ENCODE data around the gene PRKG1. TPM values are rescaled to one million over a fixed set of nuclear protein-coding genes. Genes with fewer than 3 reads are reported as not detected.

PRKG1 gene
- total RNA-seq, 2 experiments from 2014 or later, result not detected

DNA sequence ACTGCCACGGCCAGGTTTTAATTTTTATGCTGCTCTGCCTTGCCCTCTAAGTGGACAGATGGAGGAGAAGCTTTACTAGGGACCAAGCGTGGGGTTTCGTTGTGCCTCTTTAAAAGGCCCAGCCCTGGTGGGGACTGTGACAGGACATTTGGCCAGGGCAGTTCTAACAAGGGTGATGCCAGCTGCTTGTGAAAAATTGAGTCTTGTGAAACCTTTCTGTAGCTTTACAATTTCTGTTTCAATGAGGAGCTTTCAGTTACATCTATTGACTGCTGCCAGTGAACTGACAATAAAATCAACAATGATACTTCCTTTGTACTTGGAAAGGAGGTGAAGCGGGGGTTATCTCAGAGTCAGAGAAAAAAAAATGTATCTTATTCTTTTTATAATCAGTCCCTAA, 858.2 kb downstream of the PRKG1 start:
- no peaks in the 10 kb centered on the region for H3K36me3 Mint-ChIP-seq
- no peak for DNase-seq
- no peaks in the 10 kb centered on the region for H3K9me3 Mint-ChIP-seq
- H3K27me3 Mint-ChIP-seq, result no peaks in the 10 kb centered on the region
- no peaks in the 10 kb centered on the region for H3K4me1 Mint-ChIP-seq (ENCODE audit: low read depth)
- H3K4me3 Mint-ChIP-seq, result no peak overlapping the region
- POLR2A ChIA-PET, result no interaction called here
- intact Hi-C loops (cut with micrococcal nuclease), result no loop called here
- no peak overlapping the region for H3K27ac Mint-ChIP-seq
- CTCF ChIA-PET, result interaction anchor here (1.4 kb wide), 1 partner anchor 232 kb away, joined by 3 read pairs; no protein-coding TSS in a partner anchor

DNA sequence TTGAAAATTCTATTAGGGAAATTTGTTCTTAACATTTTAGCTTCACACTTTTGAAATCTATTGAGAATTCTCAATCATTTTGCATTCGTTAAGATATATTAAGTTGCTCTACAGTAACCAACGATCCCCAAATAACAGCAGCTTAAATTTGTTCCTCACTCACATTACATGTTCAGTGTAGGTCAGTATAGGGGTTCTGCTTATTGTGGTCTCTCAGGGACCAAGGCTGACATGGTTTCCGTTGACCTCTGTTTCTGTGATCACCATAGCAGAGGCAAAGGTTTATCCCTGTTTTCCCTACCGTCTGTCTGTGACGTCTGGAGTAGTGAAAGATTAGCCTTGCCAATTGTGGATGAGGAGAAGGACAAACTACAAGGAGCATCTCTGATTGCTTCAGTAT, 860.1 kb downstream of the PRKG1 start:
- no peak overlapping the region for H3K4me3 Mint-ChIP-seq
- H3K36me3 Mint-ChIP-seq, result no peaks in the 10 kb centered on the region
- POLR2A ChIA-PET, result no interaction called here
- H3K9me3 Mint-ChIP-seq, result no peaks in the 10 kb centered on the region
- no peaks in the 10 kb centered on the region for H3K4me1 Mint-ChIP-seq (ENCODE audit: low read depth)
- DNase-seq, result no peak
- H3K27ac Mint-ChIP-seq, result no peak overlapping the region
- H3K27me3 Mint-ChIP-seq, result peaks cover 2% of the 10 kb centered on the region
- intact Hi-C loops (cut with micrococcal nuclease), result no loop called here
- CTCF ChIA-PET, result interaction anchor here (0.7 kb wide), 1 partner anchor 143 kb away, joined by 4 read pairs; no protein-coding TSS in a partner anchor

DNA sequence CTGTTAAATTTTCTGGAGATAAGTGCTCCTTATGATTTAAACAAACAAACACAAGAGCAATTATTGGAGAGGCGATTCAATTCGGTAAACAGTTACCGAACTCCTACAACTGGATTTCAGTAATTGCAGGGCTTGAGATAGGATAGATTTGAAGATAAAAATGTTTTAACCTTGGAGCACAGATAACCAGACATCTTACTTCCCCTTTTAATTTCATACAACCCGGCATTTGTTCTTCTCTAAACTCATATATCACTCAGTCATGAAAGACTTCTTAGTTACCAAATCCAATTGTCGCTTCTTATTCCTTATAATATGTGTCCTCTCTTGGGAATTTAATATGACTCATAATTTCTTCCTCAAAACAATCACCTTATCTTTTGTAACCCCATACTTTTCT, 861.1 kb downstream of the PRKG1 start:
- Mint-ChIP-seq H3K4me1 (ENCODE audit: low read depth) (no peaks in the 10 kb centered on the region), H3K36me3 (no peaks in the 10 kb centered on the region), H3K27me3 (peaks cover 2% of the 10 kb centered on the region), H3K4me3 (no peak overlapping the region), H3K27ac (no peak overlapping the region), H3K9me3 (no peaks in the 10 kb centered on the region)
- DNase-seq, result no peak
- ChIA-PET CTCF (no interaction called here), POLR2A (no interaction called here)
- intact Hi-C loops (cut with micrococcal nuclease), result no loop called here

DNA sequence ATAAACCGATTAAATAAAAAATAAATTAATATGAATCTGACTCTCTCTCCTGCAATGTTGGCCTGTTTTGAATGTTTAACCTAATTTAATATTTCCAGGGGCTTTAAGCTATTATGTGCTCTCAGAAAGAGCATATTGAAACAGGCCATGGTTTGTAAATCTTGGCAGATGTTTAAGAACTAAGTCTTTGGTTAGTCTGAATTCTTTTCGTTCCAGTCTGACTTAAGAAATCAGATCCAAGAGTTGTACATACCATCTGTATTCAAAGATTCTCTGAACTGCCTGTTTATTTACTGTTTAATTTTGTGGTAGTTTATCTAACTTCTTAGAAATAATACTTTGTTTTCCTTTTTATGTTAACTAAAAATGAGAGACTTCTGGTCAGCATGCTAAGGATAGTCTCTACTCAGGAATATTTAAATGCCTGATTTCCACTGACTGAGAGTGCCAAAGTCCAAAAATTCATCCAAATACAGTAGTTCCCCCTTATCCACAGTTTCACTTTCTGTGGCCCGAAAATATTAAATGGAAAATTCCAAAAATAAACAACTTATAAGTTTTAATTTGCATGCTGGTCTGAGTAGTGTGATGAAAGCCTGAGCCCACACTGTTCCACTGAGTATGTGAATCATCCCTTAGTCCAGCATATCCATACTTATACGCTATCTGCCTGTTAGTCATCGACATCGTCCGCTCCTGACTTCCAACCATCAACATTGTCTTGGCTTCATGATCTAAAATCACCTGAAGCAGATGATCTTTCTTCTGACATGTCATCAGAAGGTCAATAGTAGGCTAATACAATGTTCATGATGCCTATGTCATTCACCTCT, 863.2 kb downstream of the PRKG1 start:
- ChIA-PET CTCF (no interaction called here), POLR2A (no interaction called here)
- H3K9me3 Mint-ChIP-seq, result no peaks in the 10 kb centered on the region
- intact Hi-C loops (cut with micrococcal nuclease), result no loop called here
- no peaks in the 10 kb centered on the region for H3K4me1 Mint-ChIP-seq (ENCODE audit: low read depth)
- H3K4me3 Mint-ChIP-seq, result no peak overlapping the region
- no peak for DNase-seq
- peaks cover 2% of the 10 kb centered on the region for H3K27me3 Mint-ChIP-seq
- H3K36me3 Mint-ChIP-seq, result no peaks in the 10 kb centered on the region
- no peak overlapping the region for H3K27ac Mint-ChIP-seq

DNA sequence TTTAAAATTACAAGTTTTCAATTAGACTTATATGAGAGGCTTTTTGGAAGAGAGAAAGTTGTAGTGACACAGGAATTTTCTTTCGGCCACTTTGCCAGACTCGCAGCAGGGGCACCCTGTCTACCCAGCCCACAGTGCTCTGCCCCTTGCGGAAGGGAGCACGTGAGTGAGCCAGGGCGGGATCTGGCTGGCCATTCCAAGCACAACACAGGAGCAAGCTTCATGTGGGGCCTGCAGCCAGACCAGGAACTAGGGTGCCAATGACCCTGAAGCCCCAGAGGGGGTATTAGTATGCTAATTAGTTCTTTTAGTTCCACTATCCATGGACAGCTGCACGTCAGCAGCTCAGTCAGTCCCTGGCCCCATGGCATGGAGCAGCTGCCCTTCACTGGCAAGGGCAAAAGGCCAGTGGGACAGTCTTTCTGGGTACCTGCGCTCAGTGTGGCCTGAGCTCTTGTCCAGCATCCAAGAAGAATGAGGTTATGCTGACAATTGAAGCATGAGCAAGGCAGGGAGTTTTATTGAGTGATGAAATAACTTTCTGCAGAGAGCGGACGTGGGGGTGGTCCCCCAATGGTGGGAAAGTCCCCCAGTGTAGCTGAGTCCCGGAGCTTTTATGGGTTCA, 876.2 kb downstream of the PRKG1 start:
- Mint-ChIP-seq H3K36me3 (no peaks in the 10 kb centered on the region), H3K9me3 (peaks cover 2% of the 10 kb centered on the region), H3K4me1 (ENCODE audit: low read depth) (no peaks in the 10 kb centered on the region), H3K27me3 (peaks cover 4% of the 10 kb centered on the region), H3K27ac (no peak overlapping the region), H3K4me3 (no peak overlapping the region)
- no peak for DNase-seq
- intact Hi-C loops (cut with micrococcal nuclease), result no loop called here
- ChIA-PET POLR2A (no interaction called here), CTCF (interaction anchor here (0.7 to 1.3 kb wide), 3 partner anchors 10 to 196 kb away, joined by 3 to 7 read pairs (median 3); no protein-coding TSS in a partner anchor)

DNA sequence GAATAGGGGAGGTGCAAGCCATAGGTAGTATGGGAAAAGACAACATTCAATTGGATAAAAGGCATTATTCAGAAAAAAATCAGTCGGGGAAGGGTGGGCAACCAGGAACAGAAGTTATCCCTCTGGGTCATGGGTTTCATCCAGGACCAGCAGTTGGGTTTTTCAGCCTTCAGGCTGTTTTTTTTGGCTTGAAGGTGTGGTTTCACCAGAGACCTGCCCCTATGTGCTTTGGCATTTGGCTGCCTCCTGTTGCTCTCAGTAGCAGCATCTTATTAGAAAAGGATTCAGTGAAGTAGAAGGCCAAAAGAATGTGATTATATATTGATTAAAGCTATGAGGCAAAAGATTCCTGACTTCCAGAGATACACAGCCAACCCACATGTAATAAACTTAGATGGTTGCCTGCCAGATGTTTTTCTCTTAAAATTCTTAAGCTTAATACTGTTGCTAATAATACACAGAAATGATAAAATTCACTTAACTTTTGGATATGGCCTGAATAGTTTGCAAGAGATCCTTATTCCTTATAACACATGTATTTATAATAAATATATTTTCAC, 876.8 kb downstream of the PRKG1 start:
- DNase-seq, result no peak
- Mint-ChIP-seq H3K4me1 (ENCODE audit: low read depth) (no peaks in the 10 kb centered on the region), H3K36me3 (no peaks in the 10 kb centered on the region), H3K27ac (no peak overlapping the region), H3K27me3 (peaks cover 2% of the 10 kb centered on the region), H3K9me3 (peaks cover under 1% of the 10 kb centered on the region), H3K4me3 (no peak overlapping the region)
- intact Hi-C loops (cut with micrococcal nuclease), result no loop called here
- CTCF ChIA-PET, result interaction anchor here (1.3 kb wide), 1 partner anchor 9 kb away, joined by 7 read pairs; no protein-coding TSS in a partner anchor
- POLR2A ChIA-PET, result no interaction called here

DNA sequence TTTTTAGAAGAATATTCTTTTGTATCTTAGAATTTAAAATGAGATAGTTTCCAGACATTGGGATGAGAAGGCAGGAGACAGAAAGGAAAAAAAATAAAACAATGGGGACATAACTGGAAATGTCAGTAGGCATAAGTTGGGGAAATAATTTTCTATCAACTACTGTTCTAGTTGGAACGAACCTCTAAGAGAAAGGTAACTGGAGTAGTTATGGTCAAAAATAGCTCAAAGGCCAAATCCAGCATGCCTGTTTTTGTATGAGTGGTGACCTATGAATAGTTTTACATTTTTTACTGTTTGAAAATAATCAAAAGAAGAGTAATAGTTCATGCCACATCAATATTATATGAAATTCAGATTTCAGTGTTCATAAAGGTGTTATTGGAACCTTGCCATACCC, 877.3 kb downstream of the PRKG1 start:
- ChIA-PET POLR2A (no interaction called here), CTCF (interaction anchor here (1.3 kb wide), 1 partner anchor 9 kb away, joined by 7 read pairs; no protein-coding TSS in a partner anchor)
- intact Hi-C loops (cut with micrococcal nuclease), result no loop called here
- no peak overlapping the region for H3K4me3 Mint-ChIP-seq
- DNase-seq, result no peak
- H3K27me3 Mint-ChIP-seq, result peaks cover 2% of the 10 kb centered on the region
- H3K36me3 Mint-ChIP-seq, result no peaks in the 10 kb centered on the region
- no peaks in the 10 kb centered on the region for H3K9me3 Mint-ChIP-seq
- H3K27ac Mint-ChIP-seq, result no peak overlapping the region
- H3K4me1 Mint-ChIP-seq (ENCODE audit: low read depth), result no peaks in the 10 kb centered on the region

DNA sequence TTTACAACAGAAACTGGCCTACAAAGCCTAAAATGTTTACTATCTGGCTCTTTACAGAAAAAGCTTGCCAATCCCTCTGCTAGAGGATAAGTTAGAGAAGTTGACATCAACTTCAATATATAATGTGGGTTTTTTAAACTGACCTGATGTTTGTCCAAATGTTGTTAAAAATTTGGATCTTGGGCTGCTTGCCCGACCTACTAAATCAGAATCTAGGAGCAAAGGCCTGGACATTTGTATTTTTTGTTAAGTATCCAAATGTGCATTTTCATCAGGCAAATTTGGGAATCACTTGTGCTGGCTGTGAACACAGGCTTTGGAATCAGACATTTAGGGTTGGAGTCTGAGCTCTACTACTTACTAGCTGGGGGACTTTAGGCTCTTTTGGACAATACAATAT, 877.8 kb downstream of the PRKG1 start:
- ChIA-PET POLR2A (no interaction called here), CTCF (no interaction called here)
- intact Hi-C loops (cut with micrococcal nuclease), result no loop called here
- Mint-ChIP-seq H3K36me3 (no peaks in the 10 kb centered on the region), H3K27me3 (peaks cover 2% of the 10 kb centered on the region), H3K4me1 (ENCODE audit: low read depth) (no peaks in the 10 kb centered on the region), H3K9me3 (no peaks in the 10 kb centered on the region), H3K4me3 (no peak overlapping the region), H3K27ac (no peak overlapping the region)
- DNase-seq, result no peak

DNA sequence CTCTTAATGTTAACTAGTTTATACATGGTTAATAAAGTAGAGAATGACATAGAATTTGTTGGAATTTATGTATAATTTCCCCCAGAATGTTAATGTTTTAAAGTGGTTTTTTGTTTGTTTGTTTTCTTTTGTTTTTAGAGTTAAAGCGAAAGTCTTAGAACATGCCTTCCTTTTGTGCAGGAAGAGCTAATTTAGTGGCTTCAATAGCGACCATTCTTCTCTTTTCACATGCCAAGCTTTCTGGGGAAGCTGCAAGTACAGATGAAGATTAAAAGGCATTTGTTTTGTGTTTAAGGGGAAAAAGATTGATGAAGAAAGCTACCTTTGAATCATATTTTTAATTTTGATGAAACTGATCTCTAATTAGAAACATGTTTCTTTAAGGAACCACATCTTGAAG, 881.4 kb downstream of the PRKG1 start:
- DNase-seq, result no peak
- POLR2A ChIA-PET, result no interaction called here
- Mint-ChIP-seq H3K4me1 (ENCODE audit: low read depth) (no peaks in the 10 kb centered on the region), H3K36me3 (no peaks in the 10 kb centered on the region), H3K27me3 (peaks cover 10% of the 10 kb centered on the region), H3K27ac (no peak overlapping the region), H3K4me3 (no peak overlapping the region), H3K9me3 (no peaks in the 10 kb centered on the region)
- intact Hi-C loops (cut with micrococcal nuclease), result no loop called here
- CTCF ChIA-PET, result no interaction called here

DNA sequence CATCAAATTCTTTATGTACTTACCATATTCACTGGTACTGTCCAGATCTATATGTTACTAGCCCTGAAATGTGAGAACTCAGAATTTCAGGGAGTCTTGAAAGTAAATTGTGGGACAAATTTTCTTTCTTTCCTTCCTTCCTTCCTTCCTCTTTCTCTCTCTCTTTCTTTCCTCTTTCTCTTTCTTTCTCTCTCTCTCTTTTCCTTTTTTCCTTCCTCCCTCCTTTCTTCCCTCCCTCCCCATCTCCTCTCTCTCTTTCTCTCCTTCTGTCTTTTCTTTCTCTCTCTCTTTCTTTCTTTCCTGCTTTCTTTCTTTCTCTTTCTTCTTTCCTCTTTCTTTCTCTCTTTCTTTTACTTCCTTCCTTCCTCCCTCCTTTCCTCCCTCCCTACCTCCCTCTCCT, 882.5 kb downstream of the PRKG1 start:
- Mint-ChIP-seq H3K27me3 (peaks cover 12% of the 10 kb centered on the region), H3K9me3 (no peaks in the 10 kb centered on the region), H3K4me3 (no peak overlapping the region), H3K36me3 (no peaks in the 10 kb centered on the region), H3K27ac (no peak overlapping the region), H3K4me1 (ENCODE audit: low read depth) (no peaks in the 10 kb centered on the region)
- intact Hi-C loops (cut with micrococcal nuclease), result no loop called here
- POLR2A ChIA-PET, result no interaction called here
- CTCF ChIA-PET, result no interaction called here
- DNase-seq, result no peak

DNA sequence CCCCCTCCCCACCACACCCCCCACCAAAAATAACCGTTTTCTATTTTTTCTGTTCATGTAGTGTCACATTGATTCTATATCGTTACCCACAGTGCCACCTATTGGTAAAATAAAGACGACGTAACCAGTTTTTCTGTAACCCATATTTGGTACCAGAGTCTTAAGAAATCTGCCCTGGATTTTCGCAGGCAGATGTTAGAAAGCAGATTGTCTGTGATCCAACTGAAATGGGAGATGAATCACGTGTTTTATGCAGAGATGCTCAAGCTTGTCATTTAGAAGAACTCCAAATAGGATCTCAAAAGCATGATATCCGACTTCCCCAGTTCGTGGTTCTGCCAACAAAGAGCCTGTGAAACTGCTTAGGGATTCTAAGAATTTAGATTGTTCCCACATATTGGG, 886.2 kb downstream of the PRKG1 start:
- H3K27ac Mint-ChIP-seq, result no peak overlapping the region
- intact Hi-C loops (cut with micrococcal nuclease), result loop anchor here (1.0 to 5.0 kb wide), 3 partner anchors 257 to 950 kb away; no protein-coding TSS in a partner anchor
- CTCF ChIA-PET, result interaction anchor here (0.7 to 4.7 kb wide), 5 partner anchors 9 to 897 kb away, joined by 3 to 45 read pairs (median 3); no protein-coding TSS in a partner anchor
- POLR2A ChIA-PET, result no interaction called here
- H3K4me1 Mint-ChIP-seq (ENCODE audit: low read depth), result no peaks in the 10 kb centered on the region
- H3K36me3 Mint-ChIP-seq, result no peaks in the 10 kb centered on the region
- H3K9me3 Mint-ChIP-seq, result no peaks in the 10 kb centered on the region
- H3K4me3 Mint-ChIP-seq, result no peak overlapping the region
- no peak for DNase-seq
- H3K27me3 Mint-ChIP-seq, result peaks cover 14% of the 10 kb centered on the region

DNA sequence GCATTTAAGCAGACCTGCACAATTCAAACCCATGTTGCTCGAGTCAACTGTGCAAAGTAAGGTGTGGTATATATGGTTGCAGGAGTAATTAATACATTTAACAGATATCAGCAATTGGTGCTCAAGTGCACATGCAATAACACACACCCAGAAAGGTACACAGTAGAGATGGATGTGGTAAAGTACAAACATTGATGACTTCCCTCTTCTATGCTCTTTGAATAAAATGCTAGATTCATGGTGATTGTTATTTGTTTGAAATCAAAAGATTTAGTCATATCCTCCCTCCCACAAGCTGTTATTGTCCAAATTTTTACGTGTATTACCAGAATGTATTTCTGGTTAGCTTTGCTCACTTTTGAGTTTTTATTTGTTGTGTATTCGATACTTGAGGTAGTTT, 887.1 kb downstream of the PRKG1 start:
- intact Hi-C loops (cut with micrococcal nuclease), result loop anchor here (2.0 to 5.0 kb wide), 2 partner anchors 256 to 951 kb away; no protein-coding TSS in a partner anchor
- H3K36me3 Mint-ChIP-seq, result no peaks in the 10 kb centered on the region
- ChIA-PET CTCF (interaction anchor here (0.7 to 4.7 kb wide), 4 partner anchors 9 to 573 kb away, joined by 3 to 45 read pairs (median 5); no protein-coding TSS in a partner anchor), POLR2A (no interaction called here)
- H3K4me3 Mint-ChIP-seq, result no peak overlapping the region
- no peak for DNase-seq
- peaks cover 14% of the 10 kb centered on the region for H3K27me3 Mint-ChIP-seq
- H3K4me1 Mint-ChIP-seq (ENCODE audit: low read depth), result no peaks in the 10 kb centered on the region
- no peak overlapping the region for H3K27ac Mint-ChIP-seq
- H3K9me3 Mint-ChIP-seq, result no peaks in the 10 kb centered on the region
